Cardiac muscle cell (in vitro differentiated cells and primary cell): Measurements from ENCODE around the gene SLC35F3. TPM values are rescaled to one million over a fixed set of nuclear protein-coding genes. Genes with fewer than 3 reads are reported as not detected.
A peak's percentile ranks its signal among the peaks of the same experiment; 100 is the strongest.

ENCODE experiments used
- DNase-seq, 2 donors: peaks; one replicate each; pipeline versions ENCODE4 v3.0.0 to v3.0.0-alpha.2; 2010 to 2017; ENCODE audit warnings: low read depth in 1 of 2, low spot score in 1 of 2
- H3K27ac ChIP-seq: fragments of 200-600 bp; sonication (generic); 2 replicates; pipeline ENCODE4 v1.5.1; 2016
- H3K27me3 ChIP-seq: fragments of 200-600 bp; sonication (generic); 2 replicates; pipeline ENCODE4 v1.6.0; 2016; ENCODE audit warnings: control low read depth
- H3K36me3 ChIP-seq: fragments of 200-600 bp; sonication (generic); 2 replicates; pipeline ENCODE4 v1.5.1; 2016; ENCODE audit warnings: control low read depth
- H3K4me1 ChIP-seq: fragments of 200-600 bp; sonication (generic); 2 replicates; pipeline ENCODE4 v1.8.1; 2017; ENCODE audit warnings: low read depth, mild to moderate bottlenecking, mixed run types
- H3K4me3 ChIP-seq: fragments of 200-600 bp; sonication (generic); 2 replicates; pipeline ENCODE4 v1.5.1; 2016; ENCODE audit warnings: mild to moderate bottlenecking
- H3K9me3 ChIP-seq: fragments of 200-600 bp; sonication (generic); 2 replicates; pipeline ENCODE4 v1.5.1; 2017; ENCODE audit warnings: low read depth, mild to moderate bottlenecking, control low read depth
- polyA plus RNA-seq: library from polyadenylated mRNA; unstranded; fragments of >200 nt; fragmentation: Nextera tagmentation; extraction: Ambion mirVana; gene quantifications from 2 replicates; pipeline ENCODE4 v1.2.1, GENCODE V29; 2016
- total RNA-seq: library from RNA; depleted of rRNA; stranded (reverse); fragments of >200 nt; gene quantifications from 2 replicates; pipeline ENCODE4 v1.2.3, GENCODE V29; 2016
- TF ChIP-seq, protein P1 (sequence below): IDR thresholded peaks from 2 replicates; pipeline ENCODE4 v1.5.1; 2012; ENCODE audit warnings: low read depth, mild to moderate bottlenecking, low read length

SLC35F3 gene
- total and polyA plus RNA-seq, 2 experiments from 2014 or later = 0.98 to 2.0 TPM

GRCh38 chr1:233901495-233901894 is 3.0 kb upstream of the SLC35F3 start:
- Histone ChIP-seq H3K27ac (no peak overlapping the region), H3K4me1 (no peaks in the 10 kb centered on the region), H3K4me3 (no peak overlapping the region), H3K36me3 (no peaks in the 10 kb centered on the region), H3K27me3 (peaks cover 70% of the 10 kb centered on the region), H3K9me3 (no peaks in the 10 kb centered on the region)
- TF ChIP-seq, protein P1, sequence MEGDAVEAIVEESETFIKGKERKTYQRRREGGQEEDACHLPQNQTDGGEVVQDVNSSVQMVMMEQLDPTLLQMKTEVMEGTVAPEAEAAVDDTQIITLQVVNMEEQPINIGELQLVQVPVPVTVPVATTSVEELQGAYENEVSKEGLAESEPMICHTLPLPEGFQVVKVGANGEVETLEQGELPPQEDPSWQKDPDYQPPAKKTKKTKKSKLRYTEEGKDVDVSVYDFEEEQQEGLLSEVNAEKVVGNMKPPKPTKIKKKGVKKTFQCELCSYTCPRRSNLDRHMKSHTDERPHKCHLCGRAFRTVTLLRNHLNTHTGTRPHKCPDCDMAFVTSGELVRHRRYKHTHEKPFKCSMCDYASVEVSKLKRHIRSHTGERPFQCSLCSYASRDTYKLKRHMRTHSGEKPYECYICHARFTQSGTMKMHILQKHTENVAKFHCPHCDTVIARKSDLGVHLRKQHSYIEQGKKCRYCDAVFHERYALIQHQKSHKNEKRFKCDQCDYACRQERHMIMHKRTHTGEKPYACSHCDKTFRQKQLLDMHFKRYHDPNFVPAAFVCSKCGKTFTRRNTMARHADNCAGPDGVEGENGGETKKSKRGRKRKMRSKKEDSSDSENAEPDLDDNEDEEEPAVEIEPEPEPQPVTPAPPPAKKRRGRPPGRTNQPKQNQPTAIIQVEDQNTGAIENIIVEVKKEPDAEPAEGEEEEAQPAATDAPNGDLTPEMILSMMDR = no peak
- DNase-seq = no peak

- Histone ChIP-seq H3K27me3 (peaks cover 74% of the 10 kb centered on the region), H3K4me3 (peak overlapping the region; percentile 33), H3K27ac (no peak overlapping the region), H3K9me3 (no peaks in the 10 kb centered on the region), H3K4me1 (no peaks in the 10 kb centered on the region), H3K36me3 (no peaks in the 10 kb centered on the region)
- peak in 1 of 2 donors; percentile 14 for DNase-seq
- TF ChIP-seq, protein P1 = no peak
Measured at GRCh38 chr1:233905416-233906051, 1.1 kb downstream of the SLC35F3 start.

DNA sequence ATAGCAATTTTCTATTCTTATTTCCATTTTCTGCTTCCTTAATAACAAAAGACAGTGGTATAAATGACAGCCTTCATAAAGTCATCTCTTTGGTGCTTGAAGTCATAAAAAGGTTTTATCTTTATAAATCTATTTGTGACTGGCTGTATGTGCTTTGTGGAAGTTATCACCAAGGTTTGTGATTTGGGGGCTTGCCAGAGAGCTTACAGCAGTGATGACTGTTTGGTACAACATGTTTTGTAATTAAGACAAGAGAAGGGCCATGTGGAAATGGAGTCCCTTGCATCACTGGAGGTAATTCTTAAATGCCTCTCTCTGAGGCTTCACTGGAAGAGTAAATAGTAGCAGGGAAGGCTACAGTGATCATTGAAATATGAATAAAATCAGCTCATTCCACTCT is 2.7 kb downstream of the SLC35F3 start:
- no peaks in the 10 kb centered on the region for H3K4me1 ChIP-seq
- H3K27ac ChIP-seq = no peak overlapping the region
- TF ChIP-seq, protein P1 = no peak
- H3K27me3 ChIP-seq = peaks cover 58% of the 10 kb centered on the region
- DNase-seq = no peak
- H3K4me3 ChIP-seq = no peak overlapping the region
- no peaks in the 10 kb centered on the region for H3K9me3 ChIP-seq
- H3K36me3 ChIP-seq = no peaks in the 10 kb centered on the region

GRCh38 chr1:233908092-233908491 is 3.6 kb downstream of the SLC35F3 start:
- Histone ChIP-seq H3K4me1 (no peaks in the 10 kb centered on the region), H3K27me3 (peaks cover 48% of the 10 kb centered on the region), H3K36me3 (no peaks in the 10 kb centered on the region), H3K27ac (no peak overlapping the region), H3K4me3 (no peak overlapping the region), H3K9me3 (no peaks in the 10 kb centered on the region)
- TF ChIP-seq, protein P1 = no peak
- no peak for DNase-seq

- Histone ChIP-seq H3K27ac (no peak overlapping the region), H3K27me3 (peaks cover 37% of the 10 kb centered on the region), H3K4me3 (no peak overlapping the region), H3K4me1 (no peaks in the 10 kb centered on the region), H3K36me3 (no peaks in the 10 kb centered on the region), H3K9me3 (no peaks in the 10 kb centered on the region)
- TF ChIP-seq, protein P1 = no peak
- DNase-seq = no peak
Measured at GRCh38 chr1:233909195-233909594, 4.7 kb downstream of the SLC35F3 start.
